ENCODE measurements around the gene TFRC.
"Not testable (repeated sequence)": the region's sequence is repeated elsewhere in the genome, so short reads cannot be mapped to it uniquely, and the experiment has no call there.

The TFRC gene

DNA sequence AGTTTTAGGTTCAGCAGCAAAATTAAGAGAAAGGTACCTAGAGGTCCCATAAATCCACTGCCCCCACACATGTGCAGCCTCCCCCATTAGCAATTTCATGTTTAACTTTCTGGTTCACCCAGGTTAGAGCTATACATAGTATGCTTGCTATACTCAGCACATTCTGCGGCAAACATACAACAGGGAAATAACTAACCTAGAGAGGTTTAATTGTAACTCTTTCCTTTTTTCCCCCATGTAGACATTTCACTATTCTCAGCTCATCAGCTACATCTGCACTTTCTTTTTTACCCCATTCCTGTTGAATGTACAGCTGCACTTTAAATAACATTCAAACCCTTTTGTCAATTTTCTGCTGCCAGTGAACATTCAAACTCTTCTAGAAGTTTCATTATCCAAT lies 21.1 kb downstream of the TFRC start:
- H3K4me3 ChIP-seq (ENCODE audit: low read depth, low read length): no peak overlapping the region
- TF ChIP-seq MYC (IDR thresholded peaks at IDR 0.05; ENCODE audit: low read depth, low read length): no peak
- TF ChIP-seq, protein P1, sequence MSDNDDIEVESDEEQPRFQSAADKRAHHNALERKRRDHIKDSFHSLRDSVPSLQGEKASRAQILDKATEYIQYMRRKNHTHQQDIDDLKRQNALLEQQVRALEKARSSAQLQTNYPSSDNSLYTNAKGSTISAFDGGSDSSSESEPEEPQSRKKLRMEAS (IDR thresholded peaks at IDR 0.05; ENCODE audit: low read depth, low read length): no peak
- TF ChIP-seq, protein P2, sequence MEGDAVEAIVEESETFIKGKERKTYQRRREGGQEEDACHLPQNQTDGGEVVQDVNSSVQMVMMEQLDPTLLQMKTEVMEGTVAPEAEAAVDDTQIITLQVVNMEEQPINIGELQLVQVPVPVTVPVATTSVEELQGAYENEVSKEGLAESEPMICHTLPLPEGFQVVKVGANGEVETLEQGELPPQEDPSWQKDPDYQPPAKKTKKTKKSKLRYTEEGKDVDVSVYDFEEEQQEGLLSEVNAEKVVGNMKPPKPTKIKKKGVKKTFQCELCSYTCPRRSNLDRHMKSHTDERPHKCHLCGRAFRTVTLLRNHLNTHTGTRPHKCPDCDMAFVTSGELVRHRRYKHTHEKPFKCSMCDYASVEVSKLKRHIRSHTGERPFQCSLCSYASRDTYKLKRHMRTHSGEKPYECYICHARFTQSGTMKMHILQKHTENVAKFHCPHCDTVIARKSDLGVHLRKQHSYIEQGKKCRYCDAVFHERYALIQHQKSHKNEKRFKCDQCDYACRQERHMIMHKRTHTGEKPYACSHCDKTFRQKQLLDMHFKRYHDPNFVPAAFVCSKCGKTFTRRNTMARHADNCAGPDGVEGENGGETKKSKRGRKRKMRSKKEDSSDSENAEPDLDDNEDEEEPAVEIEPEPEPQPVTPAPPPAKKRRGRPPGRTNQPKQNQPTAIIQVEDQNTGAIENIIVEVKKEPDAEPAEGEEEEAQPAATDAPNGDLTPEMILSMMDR (IDR thresholded peaks at IDR 0.05; ENCODE audit: low read depth, low read length): no peak
- no peak for TF ChIP-seq POLR2A (IDR thresholded peaks at IDR 0.05; ENCODE audit: extremely low read depth, insufficient read length)
- no peak for DNase-seq (ENCODE audit: low read depth)

DNA sequence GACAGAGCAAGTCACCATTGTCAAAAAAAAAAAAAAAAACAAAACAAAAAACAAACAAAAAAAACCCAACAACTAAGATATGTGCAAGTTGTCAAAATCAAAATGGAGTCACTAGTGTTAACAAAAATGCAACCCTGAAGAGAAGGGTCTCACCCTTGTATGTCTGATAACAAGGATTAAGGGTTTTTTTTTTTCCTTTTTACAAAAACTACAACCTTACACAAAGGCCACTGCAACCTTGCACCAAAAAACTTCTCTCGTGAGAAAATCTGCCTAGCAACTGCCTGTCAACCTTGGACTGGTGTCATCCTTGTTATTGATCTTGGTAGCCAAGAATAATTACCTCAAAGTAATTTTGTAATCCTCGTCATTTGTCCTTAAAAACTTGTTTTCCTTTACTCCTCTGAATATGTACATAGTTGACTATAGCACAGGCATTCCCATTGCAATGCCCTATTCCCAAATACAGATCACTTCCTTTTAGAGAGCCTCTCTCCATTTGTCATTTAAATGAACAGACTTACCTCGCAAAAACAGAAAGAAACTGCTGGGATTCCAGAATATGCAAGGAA lies 24.0 kb downstream of the TFRC start:
- DNase-seq (ENCODE audit: low read depth): no peak
- TF ChIP-seq, protein P1 (IDR thresholded peaks at IDR 0.05; ENCODE audit: low read depth, low read length): no peak
- TF ChIP-seq MYC (IDR thresholded peaks at IDR 0.05; ENCODE audit: low read depth, low read length): no peak
- TF ChIP-seq POLR2A (IDR thresholded peaks at IDR 0.05; ENCODE audit: extremely low read depth, insufficient read length): no peak
- TF ChIP-seq, protein P2 (IDR thresholded peaks at IDR 0.05; ENCODE audit: low read depth, low read length): no peak
- no peak overlapping the region for H3K4me3 ChIP-seq (ENCODE audit: low read depth, low read length)

DNA sequence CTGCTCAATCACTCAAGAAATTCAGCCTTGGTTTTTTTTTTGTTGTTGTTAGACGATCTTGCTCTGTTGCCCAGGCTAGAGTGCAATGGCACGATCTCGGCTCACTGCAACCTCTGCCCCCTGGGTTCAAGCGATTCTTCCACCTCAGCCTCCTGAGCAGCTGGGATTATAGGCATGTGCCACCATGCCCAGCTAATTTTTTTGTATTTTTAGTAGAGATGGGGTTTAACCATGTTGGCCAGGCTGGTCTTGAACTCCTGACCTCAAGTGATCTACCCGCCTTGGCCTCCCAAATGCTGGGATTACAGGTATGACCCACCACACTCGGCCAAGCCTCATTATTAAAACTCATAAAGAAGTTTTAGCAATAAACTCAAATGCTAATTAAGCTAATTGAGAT lies 25.5 kb downstream of the TFRC start:
- DNase-seq (ENCODE audit: low read depth); H3K4me3 ChIP-seq (ENCODE audit: low read depth, low read length): not testable (repeated sequence)

DNA sequence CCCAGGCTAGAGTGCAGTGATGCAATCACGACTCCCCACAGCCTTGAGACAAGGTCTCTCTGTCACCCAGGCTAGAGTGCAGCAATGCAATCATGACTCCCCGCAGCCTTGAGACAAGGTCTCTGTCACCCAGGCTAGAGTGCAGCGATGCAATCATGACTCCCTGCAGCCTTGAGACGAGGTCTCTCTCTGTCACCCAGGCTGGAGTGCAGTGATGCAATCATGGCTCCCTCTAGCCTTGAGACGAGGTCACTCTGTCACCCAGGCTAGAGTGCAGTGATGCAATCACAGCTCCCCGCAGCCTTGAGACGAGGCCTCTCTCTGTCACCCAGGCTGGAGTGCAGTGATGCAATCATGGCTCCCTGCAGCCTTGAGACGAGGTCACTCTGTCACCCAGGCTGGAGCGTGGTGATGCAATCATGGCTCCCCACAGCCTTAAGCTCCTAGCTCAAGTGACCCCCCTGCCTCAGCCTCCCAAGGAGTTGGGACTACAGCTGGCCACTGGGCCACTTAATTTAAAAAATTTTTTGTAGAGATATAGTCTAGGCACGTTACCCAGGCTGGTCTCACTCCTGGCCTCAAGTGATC lies 26.1 kb downstream of the TFRC start:
- TF ChIP-seq POLR2A (IDR thresholded peaks at IDR 0.05; ENCODE audit: extremely low read depth, insufficient read length): no peak
- TF ChIP-seq, protein P1 (IDR thresholded peaks at IDR 0.05; ENCODE audit: low read depth, low read length): no peak
- no peak; the same call in 1 of the 2 replicates for TF ChIP-seq MYC (IDR thresholded peaks at IDR 0.05; ENCODE audit: low read depth, low read length)
- TF ChIP-seq, protein P2 (IDR thresholded peaks at IDR 0.05; ENCODE audit: low read depth, low read length): no peak
- DNase-seq (ENCODE audit: low read depth): peak; percentile 96

DNA sequence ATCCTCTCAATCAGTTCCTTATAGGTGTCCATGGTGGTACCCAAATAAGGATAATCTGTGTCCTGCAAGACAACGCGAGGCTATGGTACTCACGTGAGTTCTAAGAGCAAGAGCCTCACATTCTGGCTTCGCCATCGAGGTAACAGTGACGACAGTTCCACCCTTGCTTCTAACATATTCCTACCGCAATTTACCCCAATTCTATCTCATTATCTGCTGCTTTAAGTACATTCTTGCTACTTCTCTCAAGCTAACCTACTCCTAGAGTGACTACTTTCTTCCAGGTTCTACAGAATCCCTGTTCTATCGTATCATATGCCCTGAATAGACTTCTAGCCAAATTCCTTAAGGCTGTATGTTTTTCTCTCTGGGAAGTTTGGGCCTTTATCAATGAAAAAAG lies 26.6 kb downstream of the TFRC start:
- no peak overlapping the region for H3K4me3 ChIP-seq (ENCODE audit: low read depth, low read length)
- DNase-seq (ENCODE audit: low read depth): no peak
- no peak for TF ChIP-seq MYC (IDR thresholded peaks at IDR 0.05; ENCODE audit: low read depth, low read length)
- TF ChIP-seq, protein P1 (IDR thresholded peaks at IDR 0.05; ENCODE audit: low read depth, low read length): no peak
- TF ChIP-seq, protein P2 (IDR thresholded peaks at IDR 0.05; ENCODE audit: low read depth, low read length): no peak
- TF ChIP-seq POLR2A (IDR thresholded peaks at IDR 0.05; ENCODE audit: extremely low read depth, insufficient read length): no peak

More for the DNA sequence above, 26.1 kb downstream of the TFRC start:
- no peak overlapping the region for H3K4me3 ChIP-seq (ENCODE audit: low read depth, low read length)

DNA sequence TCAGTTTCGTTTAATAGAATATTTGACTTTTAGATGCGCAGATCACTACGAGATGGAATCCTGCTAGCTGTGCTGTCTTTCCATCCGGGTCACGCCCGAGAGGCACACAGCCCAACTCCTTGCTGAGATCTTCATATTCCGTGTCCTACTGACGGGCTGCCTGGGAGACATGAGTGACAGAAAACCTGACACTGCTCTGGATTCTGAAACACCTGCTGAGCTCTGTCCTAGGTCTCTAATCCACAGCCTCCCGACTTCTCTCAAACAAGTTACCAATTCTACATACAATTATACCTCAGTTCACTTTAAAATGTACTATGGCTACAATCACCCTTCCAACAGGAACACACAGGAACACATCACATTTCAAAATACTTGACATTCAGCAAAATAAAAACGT lies 27.2 kb downstream of the TFRC start:
- no peak for DNase-seq (ENCODE audit: low read depth)
- no peak overlapping the region for H3K4me3 ChIP-seq (ENCODE audit: low read depth, low read length)
- no peak for TF ChIP-seq MYC (IDR thresholded peaks at IDR 0.05; ENCODE audit: low read depth, low read length)
- TF ChIP-seq, protein P2 (IDR thresholded peaks at IDR 0.05; ENCODE audit: low read depth, low read length): no peak
- TF ChIP-seq, protein P1 (IDR thresholded peaks at IDR 0.05; ENCODE audit: low read depth, low read length): no peak
- no peak for TF ChIP-seq POLR2A (IDR thresholded peaks at IDR 0.05; ENCODE audit: extremely low read depth, insufficient read length)

All from NB4 (cell line).